Stimulated activated CD8-positive, alpha-beta memory T cell treated with anti-CD3 and anti-CD28 coated beads, Interleukin-2, amount 100 ng/mL, for 1 hour (primary cell): ENCODE data around the gene TPST1.
"Not testable (repeated sequence)": the region's sequence is repeated elsewhere in the genome, so short reads cannot be mapped to it uniquely, and the experiment has no call there.

Experiments used
- DNase-seq, 2 donors: peaks; one replicate each; pipeline ENCODE4 v3.0.0-alpha.2; 2020; ENCODE audit warnings: low read depth in 2 of 2

Gene TPST1

DNA sequence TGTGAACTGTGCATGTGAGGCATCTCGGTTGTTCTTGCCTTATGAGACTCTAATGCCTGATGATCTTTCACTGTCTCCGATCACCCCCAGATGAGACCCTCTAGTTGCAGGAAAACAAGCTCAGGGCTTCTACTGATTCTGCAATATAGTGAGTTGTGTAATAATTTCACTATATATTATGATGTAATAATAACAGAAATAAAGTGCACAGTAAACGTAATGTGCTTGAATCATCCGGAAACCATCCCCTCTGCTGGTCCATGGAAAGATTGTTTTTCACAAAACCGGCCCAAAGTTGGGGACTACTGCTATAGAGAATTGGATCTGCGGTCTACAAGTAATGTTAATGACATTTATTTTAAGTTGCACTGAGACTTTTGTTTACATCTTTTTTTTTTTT lies 126.7 kb downstream of the TPST1 start:
- no peak for DNase-seq

DNA sequence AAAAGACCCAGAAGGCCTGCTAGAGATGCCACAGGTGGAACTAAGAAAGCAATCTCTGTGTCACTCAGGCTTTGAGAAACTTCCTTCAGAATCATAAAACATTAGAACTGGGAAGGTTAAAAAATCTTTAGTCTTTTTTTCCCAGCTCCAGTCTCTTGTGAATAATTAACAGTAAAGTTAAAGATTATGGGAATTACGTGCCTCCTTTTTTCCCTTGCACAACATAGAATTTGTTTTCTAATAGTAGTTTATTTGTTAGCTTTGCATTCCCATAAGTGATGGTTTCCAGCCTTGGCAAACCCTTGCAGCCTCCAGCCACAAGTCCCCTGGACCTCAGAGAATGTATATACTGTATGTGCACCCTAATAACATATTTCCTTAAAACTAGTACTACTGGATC lies 128.3 kb downstream of the TPST1 start:
- no peak for DNase-seq

DNA sequence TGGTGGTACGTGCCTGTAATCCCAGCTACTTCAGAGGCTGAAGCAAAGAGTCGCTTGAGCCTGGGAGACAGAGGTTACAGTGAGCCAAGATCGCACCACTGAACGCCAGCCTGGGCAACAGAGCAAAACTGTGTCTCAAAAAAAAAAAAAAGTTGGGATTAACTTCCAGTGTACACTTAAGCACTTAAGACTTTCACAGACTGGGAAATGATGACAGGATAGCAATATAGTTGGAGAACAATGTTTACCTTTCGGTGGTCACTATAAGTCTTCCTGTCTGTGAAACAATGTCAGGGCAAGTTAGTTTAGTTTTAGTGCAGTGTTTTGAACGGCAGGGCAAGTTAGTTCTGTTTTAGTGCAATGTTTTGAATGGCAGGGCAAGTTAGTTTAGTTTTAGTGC lies 130.2 kb downstream of the TPST1 start:
- DNase-seq, result no peak

DNA sequence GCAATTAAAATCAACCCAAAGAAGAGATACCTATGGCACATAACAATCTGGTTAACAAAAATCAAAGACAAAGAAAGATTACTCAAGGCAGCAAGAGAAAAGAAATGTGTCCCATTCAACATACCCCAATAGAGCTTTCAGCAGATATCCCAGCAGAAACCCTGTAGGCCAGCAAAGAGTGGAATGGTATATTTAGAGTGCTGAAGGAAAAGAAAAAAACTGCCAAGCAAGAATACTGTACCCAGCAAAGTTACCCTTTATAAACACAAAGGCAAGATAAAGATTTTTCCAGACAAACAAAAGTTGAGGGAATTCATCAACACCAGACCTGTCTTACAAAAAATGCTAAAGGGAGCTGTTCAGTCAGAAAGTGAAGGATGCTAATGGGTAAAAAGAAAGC lies 131.6 kb downstream of the TPST1 start:
- no peak for DNase-seq

DNA sequence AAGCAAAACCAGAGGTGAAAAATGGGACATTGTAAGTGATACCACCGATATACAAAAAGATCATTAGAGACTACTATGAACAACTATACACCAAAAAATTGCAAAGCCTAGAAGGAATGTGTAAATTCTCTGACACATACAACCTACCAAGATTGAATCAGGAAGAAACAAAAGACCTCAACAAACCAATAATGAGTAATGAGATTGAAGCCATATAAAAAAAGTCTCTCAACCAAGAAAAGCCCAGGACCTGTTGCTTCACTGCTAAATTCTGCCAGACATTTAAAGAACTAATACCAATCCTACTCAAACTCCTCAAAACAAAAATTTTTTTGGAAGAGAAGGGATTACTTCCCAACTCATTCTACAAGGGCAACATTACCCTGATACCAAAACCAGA lies 134.0 kb downstream of the TPST1 start:
- no peak for DNase-seq

DNA sequence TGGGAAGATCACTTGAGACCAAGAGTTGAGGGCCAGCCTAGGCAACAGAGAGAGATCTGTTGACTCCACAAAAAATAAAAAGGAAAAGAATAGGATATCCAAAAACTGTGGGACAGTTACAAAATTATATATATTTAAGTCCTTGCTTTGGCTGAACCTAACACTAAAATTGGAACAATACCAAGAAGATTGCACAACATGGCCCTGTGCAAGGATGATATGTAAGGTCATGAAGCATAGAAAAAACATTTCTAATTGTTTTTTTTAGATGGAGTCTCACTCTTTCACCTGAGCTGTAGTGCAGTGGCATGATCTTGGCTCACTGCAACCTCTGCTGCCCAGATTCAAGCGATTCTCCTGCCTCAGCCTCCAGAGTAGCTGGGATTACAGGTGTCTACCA lies 139.0 kb downstream of the TPST1 start:
- DNase-seq, result no peak

DNA sequence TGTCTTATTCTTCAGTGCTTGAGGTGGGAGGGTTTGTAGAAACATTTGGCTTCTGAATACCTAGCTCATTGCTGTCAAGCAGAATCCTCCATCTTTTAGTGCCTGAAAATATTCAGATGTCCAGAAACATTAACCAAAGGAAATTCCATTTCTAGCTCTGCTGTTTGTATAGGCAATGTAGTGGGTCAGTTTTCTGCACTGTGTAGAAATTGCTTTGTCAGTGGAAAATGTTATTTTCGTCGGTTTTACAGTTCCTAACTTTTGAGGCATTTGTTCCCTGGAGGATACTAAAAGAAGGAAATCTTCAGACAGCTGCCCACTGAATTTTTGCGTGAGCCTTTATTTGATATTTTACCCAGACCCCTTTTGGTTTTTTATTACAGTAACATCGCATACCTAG lies 143.4 kb downstream of the TPST1 start:
- DNase-seq, result no peak

DNA sequence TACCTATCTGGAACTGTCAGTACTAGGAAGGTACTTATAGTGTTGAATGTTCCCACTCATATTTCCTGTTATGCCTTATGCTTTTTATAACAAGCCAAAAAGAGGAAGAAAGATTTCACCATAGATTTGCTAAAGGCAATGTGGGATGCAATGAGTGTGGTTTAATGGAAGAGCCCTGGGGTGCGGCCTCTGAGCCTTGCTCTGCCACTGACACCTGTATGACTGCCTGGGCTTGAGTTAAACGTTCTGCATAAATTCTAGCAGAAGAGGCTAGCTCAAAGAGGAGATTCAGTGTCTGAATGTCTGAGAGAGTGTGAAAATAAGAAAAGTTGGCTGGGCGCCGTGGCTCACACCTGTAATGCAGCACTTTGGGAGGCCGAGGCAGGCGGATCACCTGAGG lies 143.8 kb downstream of the TPST1 start:
- no peak for DNase-seq

DNA sequence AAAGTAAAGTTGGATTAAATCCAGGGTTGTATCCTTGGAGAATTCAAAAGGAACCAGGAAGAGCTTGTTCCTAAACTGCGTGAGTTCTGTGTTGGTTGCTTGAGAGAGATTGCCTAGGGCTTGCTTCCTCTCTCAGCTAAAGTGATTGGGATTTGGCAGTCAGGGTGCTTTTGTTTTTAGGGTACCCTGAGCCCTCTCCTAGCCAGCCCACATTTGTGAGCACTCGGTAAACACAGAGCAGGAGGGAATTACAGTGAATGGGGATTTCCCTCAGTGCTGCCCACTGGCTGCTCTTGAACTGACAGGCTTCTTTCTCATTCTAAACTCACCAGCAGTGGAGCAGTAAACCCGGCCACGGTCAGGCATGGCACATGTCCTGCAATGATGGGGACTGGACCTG lies 146.9 kb downstream of the TPST1 start:
- DNase-seq, result no peak

DNA sequence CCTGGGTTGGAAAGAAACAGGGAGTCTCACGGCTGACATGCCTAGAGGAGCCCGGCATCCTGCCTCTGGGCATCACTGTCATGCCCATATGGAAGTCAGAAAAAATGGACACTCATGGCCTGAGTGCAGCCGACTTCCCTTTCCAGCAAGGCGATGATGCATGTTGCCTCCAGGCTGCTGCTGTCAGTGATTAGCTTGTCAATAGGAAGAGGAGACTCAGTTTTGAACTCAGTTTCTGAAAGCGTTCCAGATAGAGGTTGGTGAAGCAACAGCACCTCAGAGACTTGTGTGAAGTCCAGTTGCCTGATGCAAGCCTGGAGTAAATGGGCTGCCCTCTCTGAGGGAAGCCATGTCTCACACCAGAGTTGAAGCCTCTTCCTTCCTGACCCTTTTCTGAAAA lies 148.4 kb downstream of the TPST1 start:
- DNase-seq, result no peak

DNA sequence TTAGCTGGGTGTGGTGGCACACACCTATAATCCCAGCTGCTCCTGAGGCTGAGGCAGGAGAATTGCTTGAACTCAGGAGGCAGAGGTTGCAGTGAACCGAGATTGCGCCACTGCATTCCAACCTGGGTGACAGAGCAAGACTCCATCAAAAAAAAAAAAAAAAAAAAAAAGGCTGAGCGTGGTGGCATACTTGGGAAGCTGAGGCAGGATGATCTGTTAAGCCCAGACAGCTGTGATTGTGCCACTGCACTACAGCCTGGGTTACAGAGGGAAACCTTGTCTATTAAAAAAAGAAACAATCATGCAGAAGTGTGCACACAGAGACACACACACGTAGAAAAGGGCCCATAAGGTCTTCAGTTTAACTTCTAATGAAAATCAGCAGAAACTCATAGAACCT lies 150.6 kb downstream of the TPST1 start:
- DNase-seq, result no peak

DNA sequence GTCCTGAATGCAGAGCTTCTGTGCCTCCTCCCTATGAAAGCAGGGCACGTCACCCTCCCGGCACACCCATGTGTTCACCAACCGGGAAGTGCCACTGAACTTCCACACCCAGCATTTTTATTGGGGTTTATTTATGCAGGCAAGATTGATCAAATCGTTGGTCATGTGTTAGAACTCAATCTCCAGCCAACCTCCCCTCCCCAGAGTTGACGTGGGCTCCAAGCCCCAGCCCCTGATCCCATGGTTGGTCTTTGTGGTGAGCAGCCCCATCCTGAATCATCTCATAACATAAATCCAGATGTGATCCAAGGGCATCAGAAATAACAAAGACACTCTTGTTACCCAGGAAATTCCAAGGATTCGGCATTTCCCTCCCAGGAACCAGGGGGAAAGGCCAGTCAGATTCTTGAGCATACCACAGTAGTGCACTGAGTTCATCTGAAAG lies 151.2 kb downstream of the TPST1 start:
- DNase-seq, result no peak

DNA sequence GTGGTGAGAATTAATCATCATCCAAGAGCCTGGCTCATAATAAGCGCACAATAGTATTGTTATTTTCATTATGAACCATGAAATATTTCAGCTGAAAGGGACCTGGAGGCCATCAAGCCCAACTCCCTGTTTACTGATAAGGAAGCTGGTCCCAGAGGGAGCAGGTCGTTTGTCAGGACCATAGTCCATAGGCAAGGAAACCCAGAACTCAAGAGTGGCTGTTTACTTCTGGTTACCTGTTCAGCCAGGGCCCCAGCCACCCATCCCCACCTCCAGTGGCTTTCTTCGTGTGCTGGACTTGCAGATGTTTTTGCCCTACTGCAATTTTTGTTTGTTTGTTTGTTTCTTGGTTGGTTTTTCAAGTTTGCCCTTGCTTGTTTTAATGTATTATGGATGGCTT lies 152.0 kb downstream of the TPST1 start:
- no peak for DNase-seq

DNA sequence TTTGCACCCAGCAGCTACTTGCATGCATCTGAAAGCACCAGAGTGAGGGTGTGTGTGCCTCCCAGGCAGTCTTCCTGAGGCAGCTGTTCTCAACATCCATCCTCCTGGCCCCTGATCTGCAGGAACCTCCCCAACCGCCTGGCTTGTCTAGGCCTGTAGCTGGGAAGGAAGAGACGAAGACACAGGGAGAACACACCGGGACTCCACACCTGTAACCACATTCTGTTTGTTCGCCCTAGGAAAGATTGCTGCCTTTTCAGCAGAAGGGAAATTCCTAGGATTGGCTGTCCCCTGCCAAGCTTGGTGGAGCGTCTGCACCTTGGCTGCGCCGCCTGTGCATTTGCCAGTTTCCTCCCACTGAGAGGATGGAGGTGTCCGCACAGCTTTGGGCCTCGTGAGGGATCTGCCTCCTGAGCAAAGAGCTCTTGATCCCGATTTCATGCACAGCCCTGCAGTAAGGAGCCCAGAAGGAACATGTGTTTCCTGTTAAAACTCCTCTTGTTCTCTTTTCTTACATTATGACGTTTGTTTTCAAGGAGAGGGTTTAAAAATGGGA lies 154.6 kb downstream of the TPST1 start:
- DNase-seq, result no peak

DNA sequence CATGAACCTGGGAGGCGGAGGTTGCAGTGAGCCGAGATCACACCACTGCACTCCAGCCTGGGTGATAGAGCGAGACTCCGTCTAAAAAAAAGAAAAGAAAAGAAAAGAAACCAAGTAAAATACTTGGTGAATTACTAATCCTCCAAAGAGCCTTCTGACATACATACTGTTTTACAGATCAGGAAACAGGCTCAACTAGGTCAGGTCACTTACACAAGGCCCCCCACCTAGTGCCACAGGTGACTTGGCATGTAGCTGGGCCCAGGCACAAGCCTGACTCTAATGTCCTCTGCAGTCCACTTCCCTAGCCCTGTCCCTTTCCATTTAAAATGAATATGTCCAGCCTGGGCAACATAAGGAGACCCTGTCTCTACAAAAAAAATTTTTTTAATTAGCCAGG lies 157.0 kb downstream of the TPST1 start:
- no peak for DNase-seq

DNA sequence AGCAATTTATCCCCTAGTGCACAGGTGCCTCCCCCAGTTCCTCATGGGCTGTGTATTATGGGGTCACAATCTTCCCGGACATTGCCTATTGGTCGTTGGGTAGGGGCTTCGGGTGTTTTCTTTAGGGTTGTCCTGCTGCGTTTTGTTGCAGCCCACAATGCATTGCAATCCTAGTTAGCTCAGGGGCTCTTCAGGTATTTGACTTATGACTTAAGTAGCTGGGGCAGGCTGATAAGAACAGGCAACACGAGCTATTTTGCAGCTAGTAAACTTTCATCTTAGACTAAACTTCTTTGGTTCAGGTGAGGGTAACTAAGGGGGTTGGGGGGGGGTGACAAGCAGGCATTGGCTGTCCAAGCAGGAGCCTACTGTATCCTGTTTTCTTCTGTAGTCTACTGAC lies 158.5 kb downstream of the TPST1 start:
- no peak for DNase-seq

DNA sequence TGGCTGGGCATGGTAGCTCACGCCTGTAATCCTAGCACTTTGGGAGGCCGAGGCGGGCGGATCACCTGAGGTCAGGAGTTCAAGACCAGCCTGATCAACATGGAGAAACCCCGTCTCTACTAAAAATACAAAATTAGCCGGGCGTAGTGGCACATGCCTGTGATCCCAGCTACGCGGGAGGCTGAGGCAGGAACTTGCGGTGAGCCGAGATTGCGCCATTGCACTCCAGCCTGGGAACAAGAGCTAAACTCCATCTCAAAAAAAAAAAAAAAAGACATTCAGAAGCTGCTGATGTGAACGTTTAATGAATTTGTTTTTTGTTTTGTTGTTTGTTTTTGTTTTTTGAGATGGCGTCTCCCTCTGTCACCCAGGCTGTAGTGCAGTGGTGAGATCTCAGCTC lies 159.9 kb downstream of the TPST1 start:
- not testable (repeated sequence) for DNase-seq

DNA sequence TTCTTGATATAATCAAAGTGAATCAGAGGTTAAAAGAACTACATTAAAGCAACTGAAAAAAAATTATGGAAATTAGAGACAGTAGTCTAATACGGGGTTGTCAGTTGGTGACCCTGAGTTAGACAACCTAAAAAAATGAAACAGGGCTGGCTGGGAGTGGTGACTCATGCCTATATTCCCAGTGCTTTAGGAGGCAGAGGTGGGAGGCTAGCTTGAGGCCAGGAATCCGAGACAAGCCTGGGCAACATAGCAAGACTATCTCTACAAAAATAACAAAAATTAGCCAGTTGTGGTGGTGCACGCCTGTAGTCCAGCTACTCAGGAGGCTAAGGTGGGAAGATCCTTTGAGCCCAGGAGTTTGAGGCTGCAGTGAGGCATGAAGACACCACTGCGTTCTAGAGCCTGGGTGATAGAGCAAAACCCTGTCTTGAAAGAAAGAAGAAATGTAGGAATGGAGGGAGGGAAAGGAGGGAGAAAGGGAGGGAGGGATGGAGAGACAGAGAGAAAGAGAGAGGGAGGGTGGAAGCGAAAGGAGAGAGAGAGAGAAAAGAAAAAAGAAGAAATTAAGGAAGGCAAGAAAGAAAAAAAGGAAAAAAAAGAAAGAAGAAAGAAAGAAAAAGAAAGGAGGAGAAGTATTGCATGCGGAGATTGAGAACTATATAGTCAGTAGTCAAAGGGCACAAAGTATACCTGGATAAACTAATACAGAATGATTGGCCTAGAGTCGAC lies 166.1 kb downstream of the TPST1 start:
- DNase-seq, result no peak

DNA sequence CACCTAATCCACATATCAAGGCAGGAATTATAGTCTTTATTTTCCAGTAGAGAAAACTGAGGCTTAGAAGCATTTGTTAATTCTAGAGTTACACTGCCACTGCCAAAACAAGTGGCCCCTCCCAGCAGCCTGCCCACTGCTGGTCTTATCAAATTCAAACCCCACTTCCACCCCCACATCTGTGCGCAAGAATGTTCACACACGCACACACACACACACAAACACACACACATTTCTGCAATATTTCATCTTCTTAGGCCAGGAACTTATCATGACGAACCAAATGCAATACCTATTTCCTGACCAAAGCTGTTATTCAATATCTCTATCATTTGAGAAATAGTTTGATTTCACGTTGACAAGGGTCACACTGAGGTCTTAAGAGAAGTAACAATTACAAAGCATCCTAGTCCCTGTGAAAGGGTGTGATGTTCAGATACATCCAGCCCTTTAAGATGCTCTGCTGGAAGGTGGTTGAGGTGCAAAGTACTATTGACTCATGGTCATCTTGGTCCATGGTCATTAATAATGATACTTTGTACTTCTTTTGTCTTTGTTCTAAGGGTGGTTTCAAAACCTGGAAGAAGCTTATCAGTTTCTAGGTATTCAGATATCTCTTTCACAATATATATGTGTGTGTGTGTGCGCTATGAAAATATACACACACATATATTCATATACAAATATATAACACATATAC lies 169.2 kb downstream of the TPST1 start:
- DNase-seq, result not testable (repeated sequence)

DNA sequence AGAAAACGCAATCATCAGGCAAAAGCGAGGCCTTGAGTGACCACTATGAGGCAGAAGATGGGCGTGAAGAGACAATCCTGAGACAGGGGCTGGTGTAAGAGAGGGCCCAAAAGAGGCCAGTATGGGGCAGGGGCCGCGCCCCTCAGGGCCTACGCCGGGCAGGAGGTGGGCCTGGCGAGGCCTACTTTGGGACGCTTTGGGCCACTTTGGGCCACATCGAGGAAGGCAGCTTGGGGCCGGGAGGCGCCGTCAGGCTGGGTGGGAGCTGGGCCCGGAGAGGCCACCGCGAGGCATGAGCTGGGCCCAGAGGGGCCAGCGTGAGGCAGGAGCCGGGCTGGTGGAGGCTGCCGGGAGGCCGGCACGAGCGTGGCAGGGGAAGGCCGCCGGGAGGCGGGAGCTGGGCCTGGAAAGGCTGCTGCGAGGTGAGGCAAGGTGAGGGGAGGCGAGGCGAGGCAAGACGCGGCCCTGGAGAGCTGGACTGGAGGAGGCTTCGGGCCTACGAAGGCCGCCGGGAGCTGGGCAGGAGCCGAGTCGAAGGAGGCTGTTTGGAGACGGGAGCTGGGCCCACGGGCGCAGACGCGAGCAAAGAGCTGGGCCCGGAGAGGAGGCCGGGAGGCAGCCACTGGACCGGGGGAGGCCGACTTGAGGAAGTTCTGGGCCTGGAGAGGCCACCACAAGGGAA lies 171.3 kb downstream of the TPST1 start:
- DNase-seq, result no peak

DNA sequence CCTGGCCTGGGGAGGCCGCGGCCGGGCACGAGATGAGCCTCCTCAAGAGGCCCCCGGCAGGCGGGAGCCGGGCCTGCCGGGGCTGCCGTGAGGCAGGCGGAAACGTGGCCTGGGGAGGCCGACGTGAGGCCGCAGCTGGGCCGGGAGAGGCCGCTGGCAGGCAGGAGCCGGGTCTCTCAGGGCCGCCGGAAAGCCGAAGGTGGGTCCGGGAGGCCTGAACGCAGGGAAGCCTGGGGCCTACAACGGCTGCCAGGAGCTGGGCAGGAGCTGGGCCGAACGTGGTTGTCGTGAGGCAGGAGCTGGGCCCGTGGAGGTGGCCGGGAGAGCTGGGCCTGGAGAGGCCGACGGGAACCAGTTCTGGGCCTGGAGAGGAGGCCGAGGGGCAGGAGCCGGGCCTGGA lies 171.9 kb downstream of the TPST1 start:
- DNase-seq, result no peak

DNA sequence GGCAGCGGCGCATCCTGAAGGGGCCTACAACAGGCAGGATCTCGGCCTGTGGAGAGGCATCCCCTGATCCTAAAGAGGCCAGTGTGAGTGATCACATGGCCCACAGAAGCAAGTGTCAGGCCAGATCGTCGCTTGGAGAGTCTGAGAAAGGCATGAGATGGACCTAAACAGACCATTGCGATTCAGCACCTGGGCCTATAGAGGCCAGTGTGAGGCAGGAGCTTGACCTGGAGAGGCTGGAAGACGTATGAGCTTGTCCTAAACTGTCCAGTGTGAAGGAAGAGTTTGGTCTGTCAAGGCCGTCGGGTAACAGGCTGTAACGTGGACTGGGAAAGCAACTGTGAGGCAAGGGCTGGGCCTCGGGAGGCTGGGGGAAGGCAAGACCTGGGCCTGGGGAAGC lies 172.6 kb downstream of the TPST1 start:
- DNase-seq, result no peak
